OCI-LY3 (cell line): Measurements from ENCODE around the gene FOXD2.

ENCODE experiments used
- H2AFZ ChIP-seq: fragments of 200-600, 300-600 bp; shearing (Covaris generic); 2 replicates; pipeline ENCODE4 v1.6.0; 2014; ENCODE audit warnings: antibody characterized with exemption, low read depth, low read length
- H3K27ac ChIP-seq: fragments of 200-600, 300-600 bp; sonication (generic); 2 replicates; pipeline ENCODE4 v1.5.1; 2014; ENCODE audit warnings: mild to moderate bottlenecking, low read length, moderate library complexity, mixed read lengths
- H3K27me3 ChIP-seq: fragments of 200-600, 300-600 bp; sonication (generic); 2 replicates; pipeline ENCODE4 v1.6.1; 2014; ENCODE audit warnings: low read depth, low read length, mixed read lengths
- H3K36me3 ChIP-seq: fragments of 200-600, 300-600 bp; sonication (generic); replicated peaks from 2 replicates; pipeline ENCODE3; 2014; ENCODE audit warnings: low read depth, low read length, mixed read lengths
- H3K4me1 ChIP-seq: fragments of 300-600, 200-600 bp; sonication (generic); 2 replicates; pipeline ENCODE4 v1.6.1; 2014; ENCODE audit warnings: low read length, mixed read lengths
- H3K4me2 ChIP-seq: fragments of 200-600, 300-600 bp; sonication (generic); 2 replicates; pipeline ENCODE4 v1.6.1; 2014; ENCODE audit warnings: low read length, mixed read lengths
- H3K4me3 ChIP-seq: fragments of 300-600, 200-600 bp; sonication (generic); 2 replicates; pipeline ENCODE4 v1.5.1; 2014; ENCODE audit warnings: antibody characterized with exemption, mild to moderate bottlenecking, low read length, moderate library complexity
- H3K79me2 ChIP-seq: fragments of 300-600, 200-600 bp; shearing (Covaris generic); 2 replicates; pipeline ENCODE4 v1.6.1; 2014; ENCODE audit warnings: mild to moderate bottlenecking, low read length, mixed read lengths
- H3K9ac ChIP-seq: fragments of 300-600, 200-600 bp; shearing (Covaris generic); 2 replicates; pipeline ENCODE4 v1.6.0; 2014; ENCODE audit warnings: mild to moderate bottlenecking, low read length, moderate library complexity
- H3K9me3 ChIP-seq: fragments of 200-600, 300-600 bp; shearing (Covaris generic); 2 replicates; pipeline ENCODE4 v1.6.1; 2014; ENCODE audit warnings: low read length, mixed read lengths; ENCODE audit not compliant: insufficient read depth
- H4K20me1 ChIP-seq: fragments of 200-600, 300-600 bp; sonication (generic); 2 replicates; pipeline ENCODE4 v1.6.1; 2016; ENCODE audit warnings: low read length, mixed read lengths; ENCODE audit not compliant: insufficient read depth
- EZH2phosphoT487 ChIP-seq: fragments of 200-600 bp; shearing (Covaris generic); IDR thresholded peaks from 2 replicates; pipeline ENCODE4 v1.6.1; 2018; ENCODE audit warnings: antibody characterized with exemption, mixed run types, low read depth
- TF ChIP-seq, protein P1 (sequence below): fragments of 200-600, 300-600 bp; sonication (generic); IDR thresholded peaks from 2 replicates; pipeline ENCODE4 v1.5.1; 2014; ENCODE audit warnings: antibody characterized with exemption, low read length, low read depth

Gene FOXD2

DNA sequence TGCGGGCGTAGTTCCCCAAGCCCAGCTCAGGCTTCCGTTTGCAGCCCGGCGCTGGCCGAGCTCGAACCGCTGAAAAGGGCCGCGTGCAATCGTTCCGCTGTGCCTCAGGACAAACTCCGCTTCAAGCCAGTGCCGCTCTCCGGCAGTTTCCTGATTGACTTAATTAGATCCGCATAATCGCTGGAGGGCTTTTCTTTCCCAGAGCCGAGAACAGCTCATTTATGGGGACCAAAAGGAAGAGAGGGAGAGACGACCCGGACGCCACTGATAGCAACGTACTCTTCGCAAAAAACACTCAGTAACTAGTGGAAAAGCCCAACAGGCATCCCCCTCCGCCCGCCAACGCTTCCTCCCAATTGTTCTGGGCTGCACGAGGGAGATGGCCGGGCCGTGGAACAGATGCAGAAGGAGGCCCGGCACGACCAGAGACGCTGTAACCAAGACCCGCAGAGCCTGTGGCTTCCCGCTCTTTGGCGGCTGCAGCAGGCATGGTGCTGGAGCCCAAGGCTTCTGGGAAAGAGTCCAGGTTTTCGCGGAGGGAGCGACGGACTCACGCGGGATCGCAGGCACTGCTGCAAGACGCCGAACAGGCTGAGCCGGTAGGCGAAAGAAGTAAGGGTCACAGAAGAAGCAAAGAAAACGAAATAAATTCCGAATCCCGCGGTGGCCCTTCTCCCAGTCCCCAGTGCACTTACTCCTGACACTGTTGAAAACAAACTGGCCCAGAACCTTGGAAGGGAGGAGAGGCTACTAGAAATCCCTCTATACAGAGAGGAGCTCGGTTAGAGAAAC lies 3.6 kb upstream of the FOXD2 start:
- no peak overlapping the region for H3K4me3 ChIP-seq
- no peak overlapping the region for H2AFZ ChIP-seq
- no peak overlapping the region for H3K4me2 ChIP-seq
- peaks cover 8% of the 10 kb centered on the region; the same call in 1 of the 2 replicates for H4K20me1 ChIP-seq
- no peaks in the 10 kb centered on the region for H3K36me3 ChIP-seq
- H3K79me2 ChIP-seq = peaks cover 20% of the 10 kb centered on the region
- TF ChIP-seq EZH2phosphoT487 = no peak
- TF ChIP-seq, protein P1, sequence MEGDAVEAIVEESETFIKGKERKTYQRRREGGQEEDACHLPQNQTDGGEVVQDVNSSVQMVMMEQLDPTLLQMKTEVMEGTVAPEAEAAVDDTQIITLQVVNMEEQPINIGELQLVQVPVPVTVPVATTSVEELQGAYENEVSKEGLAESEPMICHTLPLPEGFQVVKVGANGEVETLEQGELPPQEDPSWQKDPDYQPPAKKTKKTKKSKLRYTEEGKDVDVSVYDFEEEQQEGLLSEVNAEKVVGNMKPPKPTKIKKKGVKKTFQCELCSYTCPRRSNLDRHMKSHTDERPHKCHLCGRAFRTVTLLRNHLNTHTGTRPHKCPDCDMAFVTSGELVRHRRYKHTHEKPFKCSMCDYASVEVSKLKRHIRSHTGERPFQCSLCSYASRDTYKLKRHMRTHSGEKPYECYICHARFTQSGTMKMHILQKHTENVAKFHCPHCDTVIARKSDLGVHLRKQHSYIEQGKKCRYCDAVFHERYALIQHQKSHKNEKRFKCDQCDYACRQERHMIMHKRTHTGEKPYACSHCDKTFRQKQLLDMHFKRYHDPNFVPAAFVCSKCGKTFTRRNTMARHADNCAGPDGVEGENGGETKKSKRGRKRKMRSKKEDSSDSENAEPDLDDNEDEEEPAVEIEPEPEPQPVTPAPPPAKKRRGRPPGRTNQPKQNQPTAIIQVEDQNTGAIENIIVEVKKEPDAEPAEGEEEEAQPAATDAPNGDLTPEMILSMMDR = no peak
- no peaks in the 10 kb centered on the region for H3K9me3 ChIP-seq
- H3K9ac ChIP-seq = no peak overlapping the region
- H3K27me3 ChIP-seq = no peaks in the 10 kb centered on the region
- peaks cover 12% of the 10 kb centered on the region for H3K4me1 ChIP-seq
- H3K27ac ChIP-seq = no peak overlapping the region

DNA sequence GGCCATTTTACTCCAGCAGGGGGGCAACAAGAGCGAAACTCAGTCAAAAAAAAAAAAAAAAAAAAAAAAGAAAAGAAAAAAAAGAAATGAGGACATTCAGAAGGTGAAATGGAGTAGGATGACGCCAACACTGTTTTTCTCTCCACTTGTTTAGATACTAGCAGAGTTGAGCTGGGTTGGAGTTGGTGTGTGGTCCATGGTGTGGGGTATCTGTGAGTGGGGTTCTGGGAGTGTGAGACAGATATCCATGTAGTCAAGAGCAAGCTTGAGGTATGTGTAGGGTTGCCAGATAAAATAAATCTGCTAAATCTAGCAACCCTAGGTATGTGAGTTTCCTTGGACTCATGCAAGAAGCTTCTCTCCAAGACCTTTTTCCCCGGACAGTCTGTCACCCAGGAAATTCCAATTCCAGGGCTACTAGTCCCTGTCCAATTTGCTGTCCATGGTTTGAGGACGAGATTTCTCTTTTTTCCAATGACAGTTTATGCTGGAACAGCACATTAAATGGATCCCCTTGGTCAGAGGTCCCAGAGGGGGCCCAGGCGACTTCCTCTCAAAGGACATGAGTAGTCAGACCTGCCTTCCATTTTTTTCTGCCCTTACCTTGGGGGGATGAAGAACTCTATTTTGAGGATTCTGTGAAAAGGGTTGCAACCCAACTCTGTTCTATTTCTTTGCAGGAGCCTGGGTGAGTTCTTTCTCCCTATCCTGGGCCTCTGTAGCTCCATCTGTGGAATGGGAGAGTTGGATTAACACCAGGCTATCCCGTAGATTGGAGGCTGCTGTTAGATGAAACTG lies 2.1 kb upstream of the FOXD2 start:
- peak overlapping the region; percentile 99 for H3K4me3 ChIP-seq
- peaks cover 20% of the 10 kb centered on the region for H3K79me2 ChIP-seq
- H3K4me1 ChIP-seq = peaks cover 12% of the 10 kb centered on the region
- no peaks in the 10 kb centered on the region for H3K27me3 ChIP-seq
- H4K20me1 ChIP-seq = peaks cover 8% of the 10 kb centered on the region; the same call in 1 of the 2 replicates
- no peaks in the 10 kb centered on the region for H3K9me3 ChIP-seq
- H3K9ac ChIP-seq = peak overlapping the region; percentile 98
- TF ChIP-seq, protein P1 = no peak
- TF ChIP-seq EZH2phosphoT487 = no peak
- H3K27ac ChIP-seq = no peak overlapping the region
- H3K36me3 ChIP-seq = no peaks in the 10 kb centered on the region
- no peak overlapping the region for H2AFZ ChIP-seq
- H3K4me2 ChIP-seq = peak overlapping the region; percentile 70

DNA sequence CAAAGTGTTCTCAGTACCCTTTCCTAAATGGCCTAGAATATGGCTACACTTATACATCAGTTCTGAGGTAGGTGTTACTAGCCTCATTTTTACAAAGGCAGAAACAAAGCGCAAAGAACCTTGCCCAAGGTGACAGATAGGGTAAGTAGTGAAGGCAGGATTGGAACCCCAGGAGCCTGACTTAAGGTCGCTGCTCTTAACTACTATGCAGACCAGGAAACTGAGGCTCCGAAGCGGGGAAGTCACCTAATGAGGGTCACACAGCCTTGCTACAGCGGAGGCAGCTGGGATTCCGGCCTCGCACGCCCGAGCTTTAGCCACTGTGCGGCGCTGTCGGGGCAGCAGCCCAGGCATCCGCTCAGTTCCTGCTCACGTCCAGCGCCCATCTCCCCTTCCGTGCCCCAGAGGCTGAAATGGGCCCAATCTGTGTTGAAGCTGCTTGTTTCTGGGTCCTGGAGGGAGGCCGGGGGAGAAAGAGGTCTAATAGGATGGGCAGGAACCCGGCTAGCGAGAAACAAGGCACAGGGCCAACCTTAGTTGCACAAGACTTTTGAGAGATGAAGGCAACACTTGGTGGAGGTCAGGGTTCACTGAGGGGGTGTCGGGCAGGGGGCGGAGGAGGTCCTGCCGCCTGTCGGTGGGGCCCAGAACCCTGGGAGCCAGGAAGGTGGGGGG lies 1.4 kb upstream of the FOXD2 start:
- Histone ChIP-seq H2AFZ (peak overlapping the region; percentile 67; the same call in 1 of the 2 replicates), H3K9me3 (no peaks in the 10 kb centered on the region), H4K20me1 (peaks cover 4% of the 10 kb centered on the region; the same call in 1 of the 2 replicates), H3K36me3 (no peaks in the 10 kb centered on the region), H3K27ac (peak overlapping the region; percentile 75), H3K27me3 (no peaks in the 10 kb centered on the region), H3K4me1 (peaks cover 10% of the 10 kb centered on the region), H3K79me2 (peaks cover 20% of the 10 kb centered on the region), H3K9ac (peak overlapping the region; percentile 98), H3K4me2 (peak overlapping the region; percentile 70), H3K4me3 (peak overlapping the region; percentile 99)
- TF ChIP-seq, protein P1 = peak; percentile 72
- no peak for TF ChIP-seq EZH2phosphoT487

DNA sequence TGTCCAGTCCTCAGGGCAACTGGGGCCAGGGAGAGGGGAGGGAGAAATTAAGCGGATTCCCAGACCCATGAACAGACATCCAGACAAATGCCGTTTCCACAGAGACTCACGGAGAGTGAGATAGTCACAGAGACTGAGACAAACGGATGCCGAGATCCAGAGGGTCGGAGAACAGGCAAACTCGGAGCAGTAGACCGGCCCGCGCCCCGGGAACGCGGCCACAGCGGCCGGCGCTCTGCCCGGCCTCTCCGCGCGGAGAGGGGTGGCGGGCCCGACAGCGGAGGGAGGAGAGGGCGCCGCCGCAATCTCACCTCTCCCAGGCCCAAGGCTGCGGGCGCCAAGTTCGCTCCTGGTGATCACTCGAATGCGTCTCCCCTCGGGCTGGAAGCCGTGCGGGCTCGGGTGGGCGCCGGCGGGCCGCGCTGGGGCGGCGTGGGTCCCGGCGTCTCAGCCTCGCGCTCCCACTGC lies 831 bp upstream of the FOXD2 start:
- TF ChIP-seq, protein P1 = no peak
- no peak for TF ChIP-seq EZH2phosphoT487

More for the DNA sequence above, 831 bp upstream of the FOXD2 start:
- Histone ChIP-seq H3K4me2 (peak overlapping the region; percentile 70), H3K4me1 (0 out of 2 replicates have a peak, but pooled peaks cover 6% of the 10 kb centered on the region), H3K27me3 (no peaks in the 10 kb centered on the region), H3K4me3 (peak overlapping the region; percentile 99), H3K9me3 (no peaks in the 10 kb centered on the region), H2AFZ (peak overlapping the region; percentile 67), H3K9ac (peak overlapping the region; percentile 98), H3K36me3 (no peaks in the 10 kb centered on the region), H4K20me1 (no peaks in the 10 kb centered on the region), H3K79me2 (peaks cover 20% of the 10 kb centered on the region), H3K27ac (peak overlapping the region; percentile 75)
